CD8-positive, alpha-beta memory T cell (primary cell): ENCODE results near the gene SRPX. TPM values are rescaled to one million over a fixed set of nuclear protein-coding genes. Genes with fewer than 3 reads are reported as not detected.

Experiments used
- CTCF ChIA-PET: fragments of 350-600 bp; sonication (Branson Sonifier 250); formaldehyde crosslinking; loops from one replicate; lab custom pipeline; 2021; ENCODE audit warnings: antibody characterized with exemption; lab: Charles Lee
- POLR2A ChIA-PET: fragments of 350-600 bp; sonication (Branson Sonifier 250); formaldehyde crosslinking; loops from one replicate; lab custom pipeline; 2021; ENCODE audit warnings: antibody characterized with exemption; lab: Charles Lee
- DNase-seq, 5 donors: peaks; one replicate each; pipeline versions ENCODE4 v3.0.0 to v3.0.0-alpha.2; 2020 to 2022; ENCODE audit warnings: mixed read lengths in 1 of 5
- H3K27ac ChIP-seq: one replicate; pipeline ENCODE4 v1.7.0; 2013; ENCODE audit warnings: low read depth, mild to moderate bottlenecking, low read length, moderate library complexity
- H3K27me3 ChIP-seq: 2 replicates; pipeline ENCODE4 v1.7.0; 2013; ENCODE audit warnings: low read length, mild to moderate bottlenecking; ENCODE audit not compliant: insufficient read depth, poor library complexity, severe bottlenecking
- H3K36me3 ChIP-seq: 2 replicates; pipeline ENCODE4 v1.7.0; 2013; ENCODE audit warnings: mild to moderate bottlenecking, low read length, moderate library complexity; ENCODE audit not compliant: insufficient read depth
- H3K4me1 ChIP-seq: 2 replicates; pipeline ENCODE4 v1.7.0; 2013; ENCODE audit warnings: mild to moderate bottlenecking, low read length, moderate library complexity; ENCODE audit not compliant: insufficient read depth
- H3K4me3 ChIP-seq: 2 replicates; pipeline ENCODE4 v1.7.0; 2013; ENCODE audit warnings: mild to moderate bottlenecking, low read length
- H3K9me3 ChIP-seq: 2 replicates; pipeline ENCODE4 v1.7.0; 2013; ENCODE audit warnings: mild to moderate bottlenecking, low read length
- H3K27ac Mint-ChIP-seq, 8 donors: one replicate each; pipeline ENCODE4 v1.8.0; 2020 to 2021; ENCODE audit warnings: mixed read lengths in 8 of 8, mild to moderate bottlenecking in 6 of 8, inconsistent platforms in 3 of 8, moderate library complexity in 3 of 8
- H3K27me3 Mint-ChIP-seq, 2 donors: one replicate each; pipeline ENCODE4 v1.8.0; 2020 to 2021; ENCODE audit warnings: mixed read lengths in 2 of 2, mild to moderate bottlenecking in 1 of 2, moderate library complexity in 1 of 2
- H3K36me3 Mint-ChIP-seq, 3 donors: one replicate each; pipeline ENCODE4 v1.8.0; 2020 to 2021; ENCODE audit warnings: mixed read lengths in 3 of 3, inconsistent platforms in 1 of 3, mild to moderate bottlenecking in 1 of 3
- H3K4me1 Mint-ChIP-seq, 3 donors: one replicate each; pipeline ENCODE4 v1.8.0; 2020 to 2021; ENCODE audit warnings: mixed read lengths in 3 of 3, inconsistent platforms in 1 of 3, mild to moderate bottlenecking in 1 of 3
- H3K4me3 Mint-ChIP-seq, 7 donors: one replicate each; pipeline ENCODE4 v1.8.0; 2020 to 2021; ENCODE audit warnings: mixed read lengths in 7 of 7, mild to moderate bottlenecking in 6 of 7, moderate library complexity in 4 of 7, inconsistent platforms in 2 of 7
- H3K9me3 Mint-ChIP-seq, 5 donors: one replicate each; pipeline ENCODE4 v1.8.0; 2020 to 2022; ENCODE audit warnings: mixed read lengths in 5 of 5, mild to moderate bottlenecking in 3 of 5, moderate library complexity in 2 of 5, inconsistent platforms in 1 of 5
- polyA plus RNA-seq: library from polyadenylated mRNA; unstranded; fragments of 300-500 nt; fragmentation: Illumina TruSeq; gene quantifications from one replicate; pipeline ENCODE4 v1.2.3, GENCODE V29; 2021
- total RNA-seq, 2 experiments: library from RNA; stranded (reverse); gene quantifications; one replicate each; pipeline ENCODE4 v1.2.3, GENCODE V29; 2021

SRPX gene
- total and polyA plus RNA-seq, 3 experiments from 2014 or later: 0.18 TPM; not detected in 2

- no peak overlapping the region for H3K27ac Mint-ChIP-seq
- CTCF ChIA-PET: no interaction called here
- Histone ChIP-seq H3K4me3 (no peak overlapping the region), H3K27ac (no peak overlapping the region), H3K36me3 (no peaks in the 10 kb centered on the region), H3K9me3 (no peaks in the 10 kb centered on the region), H3K4me1 (no peaks in the 10 kb centered on the region), H3K27me3 (no peaks in the 10 kb centered on the region)
- H3K4me1 Mint-ChIP-seq: no peaks in the 10 kb centered on the region
- peaks cover 7 to 10% of the 10 kb centered on the region in 2 donors for H3K27me3 Mint-ChIP-seq
- no peak for DNase-seq
- no peaks in the 10 kb centered on the region for H3K36me3 Mint-ChIP-seq
- POLR2A ChIA-PET: no interaction called here
- H3K4me3 Mint-ChIP-seq: no peak overlapping the region
- H3K9me3 Mint-ChIP-seq: no peaks in the 10 kb centered on the region
Measured at GRCh38 chrX:38149016-38149415, 71.7 kb downstream of the SRPX start.

GRCh38 chrX:38142610-38143009 is 78.1 kb downstream of the SRPX start:
- no peak overlapping the region for H3K4me3 Mint-ChIP-seq
- CTCF ChIA-PET: no interaction called here
- POLR2A ChIA-PET: no interaction called here
- H3K27ac Mint-ChIP-seq: no peak overlapping the region
- H3K36me3 ChIP-seq: no peaks in the 10 kb centered on the region
- DNase-seq: no peak
- H3K27me3 ChIP-seq: no peaks in the 10 kb centered on the region
- no peak overlapping the region for H3K27ac ChIP-seq
- no peaks in the 10 kb centered on the region for H3K4me1 Mint-ChIP-seq
- H3K4me3 ChIP-seq: no peak overlapping the region
- no peaks in the 10 kb centered on the region for H3K36me3 Mint-ChIP-seq
- peaks cover 0 to 8% of the 10 kb centered on the region in 2 donors for H3K27me3 Mint-ChIP-seq
- H3K9me3 ChIP-seq: no peaks in the 10 kb centered on the region
- H3K9me3 Mint-ChIP-seq: no peaks in the 10 kb centered on the region
- no peaks in the 10 kb centered on the region for H3K4me1 ChIP-seq

- H3K27ac Mint-ChIP-seq: no peak overlapping the region
- no peak overlapping the region for H3K4me3 ChIP-seq
- no peaks in the 10 kb centered on the region for H3K4me1 Mint-ChIP-seq
- H3K9me3 Mint-ChIP-seq: no peaks in the 10 kb centered on the region
- peaks cover 5 to 7% of the 10 kb centered on the region in 2 donors for H3K27me3 Mint-ChIP-seq
- no peaks in the 10 kb centered on the region for H3K36me3 ChIP-seq
- no peaks in the 10 kb centered on the region for H3K4me1 ChIP-seq
- no peaks in the 10 kb centered on the region for H3K9me3 ChIP-seq
- CTCF ChIA-PET: no interaction called here
- DNase-seq: no peak
- no peaks in the 10 kb centered on the region for H3K36me3 Mint-ChIP-seq
- no peaks in the 10 kb centered on the region for H3K27me3 ChIP-seq
- POLR2A ChIA-PET: no interaction called here
- H3K4me3 Mint-ChIP-seq: no peak overlapping the region
- no peak overlapping the region for H3K27ac ChIP-seq
Measured at GRCh38 chrX:38138900-38139299, 81.8 kb downstream of the SRPX start.

- POLR2A ChIA-PET: no interaction called here
- H3K27me3 Mint-ChIP-seq: peaks cover 5 to 7% of the 10 kb centered on the region in 2 donors
- no peaks in the 10 kb centered on the region for H3K4me1 ChIP-seq
- H3K9me3 Mint-ChIP-seq: no peaks in the 10 kb centered on the region
- H3K27ac Mint-ChIP-seq: no peak overlapping the region
- H3K4me3 Mint-ChIP-seq: no peak overlapping the region
- CTCF ChIA-PET: no interaction called here
- no peak overlapping the region for H3K4me3 ChIP-seq
- H3K4me1 Mint-ChIP-seq: no peaks in the 10 kb centered on the region
- no peaks in the 10 kb centered on the region for H3K36me3 Mint-ChIP-seq
- H3K9me3 ChIP-seq: no peaks in the 10 kb centered on the region
- no peak overlapping the region for H3K27ac ChIP-seq
- no peaks in the 10 kb centered on the region for H3K27me3 ChIP-seq
- DNase-seq: no peak
- no peaks in the 10 kb centered on the region for H3K36me3 ChIP-seq
Measured at GRCh38 chrX:38138157-38138891, 82.3 kb downstream of the SRPX start.

- Histone ChIP-seq H3K27ac (no peak overlapping the region), H3K36me3 (no peaks in the 10 kb centered on the region), H3K4me3 (no peak overlapping the region), H3K4me1 (no peaks in the 10 kb centered on the region), H3K27me3 (no peaks in the 10 kb centered on the region), H3K9me3 (no peaks in the 10 kb centered on the region)
- Mint-ChIP-seq H3K36me3 (no peaks in the 10 kb centered on the region), H3K27me3 (peaks cover 0 to 2% of the 10 kb centered on the region in 2 donors), H3K4me1 (no peaks in the 10 kb centered on the region), H3K27ac (no peak overlapping the region), H3K4me3 (no peak overlapping the region), H3K9me3 (no peaks in the 10 kb centered on the region)
- POLR2A ChIA-PET: no interaction called here
- no peak for DNase-seq
- CTCF ChIA-PET: no interaction called here
Measured at GRCh38 chrX:38129366-38129765, 91.3 kb downstream of the SRPX start.

- H3K27me3 Mint-ChIP-seq: peaks cover 0 to 2% of the 10 kb centered on the region in 2 donors
- DNase-seq: no peak
- no peaks in the 10 kb centered on the region for H3K9me3 Mint-ChIP-seq
- POLR2A ChIA-PET: no interaction called here
- H3K4me3 ChIP-seq: no peak overlapping the region
- no peaks in the 10 kb centered on the region for H3K4me1 ChIP-seq
- no peaks in the 10 kb centered on the region for H3K27me3 ChIP-seq
- H3K4me3 Mint-ChIP-seq: no peak overlapping the region
- H3K4me1 Mint-ChIP-seq: no peaks in the 10 kb centered on the region
- no peaks in the 10 kb centered on the region for H3K36me3 ChIP-seq
- no peaks in the 10 kb centered on the region for H3K36me3 Mint-ChIP-seq
- CTCF ChIA-PET: no interaction called here
- H3K27ac Mint-ChIP-seq: no peak overlapping the region
- no peaks in the 10 kb centered on the region for H3K9me3 ChIP-seq
- no peak overlapping the region for H3K27ac ChIP-seq
Measured at GRCh38 chrX:38127961-38128360, 92.7 kb downstream of the SRPX start.

GRCh38 chrX:38126179-38126578 is 94.5 kb downstream of the SRPX start:
- DNase-seq: no peak
- Mint-ChIP-seq H3K27me3 (peaks cover 0 to 3% of the 10 kb centered on the region in 2 donors), H3K9me3 (no peaks in the 10 kb centered on the region), H3K4me3 (no peak overlapping the region), H3K36me3 (no peaks in the 10 kb centered on the region), H3K27ac (no peak overlapping the region), H3K4me1 (no peaks in the 10 kb centered on the region)
- H3K9me3 ChIP-seq: no peaks in the 10 kb centered on the region
- H3K36me3 ChIP-seq: no peaks in the 10 kb centered on the region
- no peaks in the 10 kb centered on the region for H3K27me3 ChIP-seq
- no peak overlapping the region for H3K4me3 ChIP-seq
- no peak overlapping the region for H3K27ac ChIP-seq
- no peaks in the 10 kb centered on the region for H3K4me1 ChIP-seq
- POLR2A ChIA-PET: no interaction called here
- CTCF ChIA-PET: no interaction called here

GRCh38 chrX:38124000-38124399 is 96.7 kb downstream of the SRPX start:
- no peaks in the 10 kb centered on the region for H3K27me3 ChIP-seq
- no peak overlapping the region for H3K27ac Mint-ChIP-seq
- ChIA-PET POLR2A (no interaction called here), CTCF (no interaction called here)
- H3K9me3 ChIP-seq: no peaks in the 10 kb centered on the region
- H3K4me1 ChIP-seq: no peaks in the 10 kb centered on the region
- H3K27me3 Mint-ChIP-seq: peaks cover 0 to 4% of the 10 kb centered on the region in 2 donors
- no peak overlapping the region for H3K27ac ChIP-seq
- no peak overlapping the region for H3K4me3 ChIP-seq
- H3K36me3 ChIP-seq: no peaks in the 10 kb centered on the region
- no peaks in the 10 kb centered on the region for H3K9me3 Mint-ChIP-seq
- H3K4me3 Mint-ChIP-seq: no peak overlapping the region
- DNase-seq: no peak
- H3K4me1 Mint-ChIP-seq: no peaks in the 10 kb centered on the region
- no peaks in the 10 kb centered on the region for H3K36me3 Mint-ChIP-seq
